ENCODE data around the gene FZD1. TPM values are rescaled to one million over a fixed set of nuclear protein-coding genes. Genes with fewer than 3 reads are reported as not detected.

Gene FZD1
- total RNA-seq, result 10 to 100 TPM in 2 of 4 donors, 1 to 10 TPM in 2; 8.6 to 14.5 (median 10.4) TPM

GRCh38 chr7:91264046-91264923 is at the start of gene FZD1:
TSS of gene FZD1 (plus strand) at chr7:91264433. CDS start at chr7:91264881, 448 bp downstream.
- TF ChIP-seq POLR2A (IDR thresholded peaks at IDR 0.05) (peak in 3 of 4 donors; percentile 70), CTCF (IDR thresholded peaks at IDR 0.05) (no peak)
- no peaks in the 10 kb centered on the region for H3K36me3 ChIP-seq
- WGBS, 2 donors, result 0% methylated on average over 5 to 6 of the region's 90 CpGs
- peak within 1 kb of the TSS; percentile 62 to 95 (median 70) for H3K4me3 ChIP-seq
- intact Hi-C loops (cut with DNase I), result no loop called here
- DNase-seq, result peak; percentile 54
- peak within 1 kb of the TSS; percentile 90 to 98 (median 96) for H3K27ac ChIP-seq
- no peaks in the 10 kb centered on the region for H3K27me3 ChIP-seq
- peaks cover 18 to 50% (median 22%) of the 10 kb centered on the region in 3 donors for H3K4me1 ChIP-seq
- no peaks in the 10 kb centered on the region for H3K9me3 ChIP-seq

GRCh38 chr7:91226411-91226810 is 37.8 kb upstream of the FZD1 start:
- WGBS, 2 donors, result 61 to 66% methylated on average over 2 of the region's 2 CpGs
- TF ChIP-seq POLR2A (IDR thresholded peaks at IDR 0.05) (no peak), CTCF (IDR thresholded peaks at IDR 0.05) (no peak)
- H3K4me1 ChIP-seq, result no peaks in the 10 kb centered on the region
- intact Hi-C loops (cut with DNase I), result no loop called here
- H3K36me3 ChIP-seq, result no peaks in the 10 kb centered on the region
- no peaks in the 10 kb centered on the region for H3K27me3 ChIP-seq
- no peaks in the 10 kb centered on the region for H3K9me3 ChIP-seq
- H3K4me3 ChIP-seq, result no peak overlapping the region
- H3K27ac ChIP-seq, result no peak overlapping the region
- DNase-seq, result no peak

GRCh38 chr7:91228327-91228726 is 35.9 kb upstream of the FZD1 start:
- H3K27ac ChIP-seq, result no peak overlapping the region
- intact Hi-C loops (cut with DNase I), result no loop called here
- H3K27me3 ChIP-seq, result no peaks in the 10 kb centered on the region
- no peaks in the 10 kb centered on the region for H3K36me3 ChIP-seq
- WGBS, 2 donors, result 72 to 80% methylated on average over 2 of the region's 2 CpGs
- H3K4me3 ChIP-seq, result no peak overlapping the region
- TF ChIP-seq POLR2A (IDR thresholded peaks at IDR 0.05) (no peak), CTCF (IDR thresholded peaks at IDR 0.05) (no peak)
- no peaks in the 10 kb centered on the region for H3K9me3 ChIP-seq
- DNase-seq, result no peak
- no peaks in the 10 kb centered on the region for H3K4me1 ChIP-seq

GRCh38 chr7:91228927-91229558 is 35.2 kb upstream of the FZD1 start:
- intact Hi-C loops (cut with DNase I), result no loop called here
- no peak for DNase-seq
- TF ChIP-seq POLR2A (IDR thresholded peaks at IDR 0.05), result no peak
- no peak for TF ChIP-seq CTCF (IDR thresholded peaks at IDR 0.05)
- no peak overlapping the region for H3K4me3 ChIP-seq
- no peaks in the 10 kb centered on the region for H3K4me1 ChIP-seq
- H3K27ac ChIP-seq, result no peak overlapping the region
- WGBS, 2 donors, result 57 to 100% methylated on average over 2 of the region's 2 CpGs
- peaks cover 0 to 3% (median 0%) of the 10 kb centered on the region in 4 donors for H3K27me3 ChIP-seq
- H3K9me3 ChIP-seq, result no peaks in the 10 kb centered on the region
- H3K36me3 ChIP-seq, result no peaks in the 10 kb centered on the region

- no peak overlapping the region for H3K4me3 ChIP-seq
- H3K27me3 ChIP-seq, result peaks cover 0 to 5% (median 0%) of the 10 kb centered on the region in 4 donors
- no peaks in the 10 kb centered on the region for H3K4me1 ChIP-seq
- no peaks in the 10 kb centered on the region for H3K36me3 ChIP-seq
- no peak overlapping the region for H3K27ac ChIP-seq
- no peaks in the 10 kb centered on the region for H3K9me3 ChIP-seq
- TF ChIP-seq POLR2A (IDR thresholded peaks at IDR 0.05) (no peak), CTCF (IDR thresholded peaks at IDR 0.05) (no peak)
- 72 to 85% methylated on average over 2 of the region's 2 CpGs for WGBS, 2 donors
- no peak for DNase-seq
- intact Hi-C loops (cut with DNase I), result no loop called here
Observed at GRCh38 chr7:91230100-91230499, 34.1 kb upstream of the FZD1 start.
